PC-3 (cell line): ENCODE measurements around the gene DPCD. TPM values are rescaled to one million over a fixed set of nuclear protein-coding genes. Genes with fewer than 3 reads are reported as not detected.

Experiments used
- ATAC-seq: fragments of 200-7000 bp; cut with Tn5 transposase; 2 replicates; pipeline ENCODE4 v1.9.1; 2020; ENCODE audit warnings: mild to moderate bottlenecking, moderate library complexity
- BruUV-seq: library from RNA; stranded (reverse); fragments of 400-500 nt; replicated peaks from 2 replicates; lab custom pipeline; 2021; lab: Mats Ljungman, UMichigan
- CTCF ChIA-PET: fragments of 300-600 bp; sonication (Branson Sonifier 250); formaldehyde crosslinking; loops from one replicate; lab custom pipeline; 2022; ENCODE audit warnings: antibody characterized with exemption; lab: Charles Lee
- POLR2A ChIA-PET: fragments of 300-600 bp; sonication (Branson Sonifier 250); formaldehyde crosslinking; loops from one replicate; lab custom pipeline; 2022; ENCODE audit warnings: antibody characterized with exemption; ENCODE audit not compliant: unreplicated experiment; lab: Charles Lee
- DNase-seq: peaks from one replicate; pipeline ENCODE4 v3.0.0-alpha.2; 2015
- H2AFZ ChIP-seq: fragments of 300-600 bp; sonication (generic); 2 replicates; pipeline ENCODE4 v1.6.0; 2016; ENCODE audit warnings: antibody characterized with exemption, low read length
- H3F3A ChIP-seq: fragments of 300-600 bp; sonication (generic); one replicate; pipeline ENCODE4 v1.6.0; 2017; ENCODE audit warnings: antibody characterized with exemption, low read length, control low read depth, mild to moderate bottlenecking; ENCODE audit not compliant: unreplicated experiment
- H3K27ac ChIP-seq: fragments of 300-600 bp; sonication (generic); 2 replicates; pipeline ENCODE4 v1.5.1; 2016; ENCODE audit warnings: mild to moderate bottlenecking, low read length
- H3K27me3 ChIP-seq: fragments of 300-600 bp; sonication (generic); 2 replicates; pipeline ENCODE4 v1.6.1; 2016; ENCODE audit warnings: low read length, mixed read lengths
- H3K36me3 ChIP-seq: fragments of 300-600 bp; sonication (generic); 2 replicates; pipeline ENCODE4 v1.6.1; 2016; ENCODE audit warnings: low read depth, mixed run types, low read length, mixed read lengths
- H3K4me1 ChIP-seq: fragments of 300-600 bp; sonication (generic); 2 replicates; pipeline ENCODE4 v1.5.1; 2016; ENCODE audit warnings: low read length; ENCODE audit not compliant: insufficient read depth
- H3K4me2 ChIP-seq: fragments of 300-600 bp; sonication (generic); 2 replicates; pipeline ENCODE4 v1.6.0; 2016; ENCODE audit warnings: low read length
- H3K4me3 ChIP-seq: fragments of 300-600 bp; sonication (generic); 2 replicates; pipeline ENCODE4 v1.5.1; 2016; ENCODE audit warnings: mild to moderate bottlenecking, low read length, mixed read lengths
- H3K79me2 ChIP-seq: fragments of 300-600 bp; sonication (generic); 2 replicates; pipeline ENCODE4 v1.6.1; 2017; ENCODE audit warnings: low read length, mixed read lengths
- H3K9ac ChIP-seq: fragments of 300-600 bp; sonication (generic); 2 replicates; pipeline ENCODE4 v1.6.0; 2016; ENCODE audit warnings: mild to moderate bottlenecking, low read length
- H3K9me2 ChIP-seq: fragments of 300-600 bp; sonication (generic); replicated peaks from 2 replicates; pipeline ENCODE4 v1.6.1; 2016; ENCODE audit warnings: mixed run types, low read length, mixed read lengths
- H3K9me3 ChIP-seq: fragments of 300-600 bp; sonication (generic); 2 replicates; pipeline ENCODE4 v1.6.1; 2016; ENCODE audit warnings: low read length, mixed read lengths
- H4K20me1 ChIP-seq: fragments of 300-600 bp; sonication (generic); 2 replicates; pipeline ENCODE4 v1.6.1; 2016; ENCODE audit warnings: low read length, mixed read lengths
- CTCF ChIP-seq: fragments of 300-600 bp; sonication (generic); conservative IDR thresholded peaks from 2 replicates; pipeline ENCODE4 v1.5.1; 2017; ENCODE audit warnings: antibody characterized with exemption, low read depth, mild to moderate bottlenecking, low read length
- EZH2 ChIP-seq: fragments of 300-600 bp; sonication (generic); IDR thresholded peaks from one replicate; pipeline ENCODE4 v1.6.1; 2017; ENCODE audit warnings: antibody characterized with exemption, mild to moderate bottlenecking, low read length; ENCODE audit not compliant: unreplicated experiment
- EZH2phosphoT487 ChIP-seq: fragments of 300-600 bp; sonication (generic); IDR thresholded peaks from 2 replicates; pipeline ENCODE4 v1.6.1; 2018; ENCODE audit warnings: mild to moderate bottlenecking, antibody characterized with exemption, low read length, borderline replicate concordance
- intact Hi-C: fragments of 100-400 bp; cut with micrococcal nuclease; formaldehyde crosslinking; loops from 2 replicates; pipeline ENCODE4 v1.9.0; 2023
- total RNA-seq: library from RNA; depleted of rRNA; stranded (reverse); fragments of >200 nt; gene quantifications from 2 replicates; pipeline ENCODE4 v1.2.3, GENCODE V29; 2014

DPCD gene
- total RNA-seq, 1 experiment from 2014 or later: 37.1 TPM

- ChIA-PET CTCF (interaction anchor here (0.6 kb wide), 1 partner anchor 79 kb away, joined by 10 read pairs; no protein-coding TSS in a partner anchor), POLR2A (no interaction called here)
- Histone ChIP-seq H3K4me3 (no peak overlapping the region), H4K20me1 (no peaks in the 10 kb centered on the region), H2AFZ (no peak overlapping the region), H3K4me2 (no peak overlapping the region), H3K36me3 (no peaks in the 10 kb centered on the region), H3K9me3 (no peaks in the 10 kb centered on the region), H3K9ac (no peak overlapping the region), H3K27me3 (no peaks in the 10 kb centered on the region), H3K79me2 (no peaks in the 10 kb centered on the region), H3K9me2 (no peaks in the 10 kb centered on the region), H3K27ac (no peak overlapping the region), H3K4me1 (no peaks in the 10 kb centered on the region), H3F3A (no peaks in the 10 kb centered on the region)
- TF ChIP-seq EZH2phosphoT487: no peak
- TF ChIP-seq EZH2: no peak
- no peak for TF ChIP-seq CTCF
- DNase-seq (no peak), ATAC-seq (no peak)
- intact Hi-C loops: no loop called here
- no TSS peak for BruUV-seq
These were observed 42.2 kb upstream of the DPCD start for GRCh38 chr10:101545898-101546297.

DNA sequence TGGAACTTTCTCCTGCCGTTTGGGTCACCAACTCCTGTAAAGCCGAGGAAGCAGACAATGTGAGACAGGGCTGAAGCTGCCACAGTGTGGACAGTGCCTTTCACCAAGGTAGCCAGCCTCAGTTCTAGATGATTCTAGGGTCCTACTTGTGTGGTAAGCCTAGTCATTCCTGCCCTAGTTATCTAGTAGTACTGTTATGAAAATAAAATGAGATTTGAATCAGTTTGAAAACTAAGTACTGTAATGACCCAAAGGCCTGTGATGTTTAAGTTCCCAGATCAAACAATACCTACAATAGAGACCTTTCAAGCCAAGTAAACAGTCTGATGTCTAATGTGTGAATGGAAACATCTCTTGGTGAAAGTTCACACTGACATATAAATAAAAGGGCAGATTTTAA, 37.2 kb upstream of the DPCD start:
- no peak overlapping the region for H2AFZ ChIP-seq
- intact Hi-C loops: no loop called here
- BruUV-seq: no TSS peak

More for the DNA sequence above, 37.2 kb upstream of the DPCD start:
- no peaks in the 10 kb centered on the region for H3K9me3 ChIP-seq
- no peaks in the 10 kb centered on the region for H3F3A ChIP-seq
- no peak overlapping the region for H3K4me2 ChIP-seq
- no peaks in the 10 kb centered on the region for H3K36me3 ChIP-seq
- H3K27me3 ChIP-seq: no peaks in the 10 kb centered on the region
- no peaks in the 10 kb centered on the region for H3K79me2 ChIP-seq
- ChIA-PET POLR2A (no interaction called here), CTCF (no interaction called here)
- no peak overlapping the region for H3K9ac ChIP-seq
- TF ChIP-seq EZH2: no peak
- TF ChIP-seq CTCF: no peak
- no peak for TF ChIP-seq EZH2phosphoT487
- no peaks in the 10 kb centered on the region for H4K20me1 ChIP-seq
- H3K27ac ChIP-seq: no peak overlapping the region
- H3K4me1 ChIP-seq: no peaks in the 10 kb centered on the region
- H3K9me2 ChIP-seq: no peaks in the 10 kb centered on the region
- no peak overlapping the region for H3K4me3 ChIP-seq
- ATAC-seq (no peak), DNase-seq (no peak)
